Breast epithelium (tissue), 4 donors: ENCODE measurements around the gene SRGAP1. TPM values are rescaled to one million over a fixed set of nuclear protein-coding genes. Genes with fewer than 3 reads are reported as not detected.
A peak's percentile ranks its signal among the peaks of the same experiment; 100 is the strongest.

ENCODE experiments used
- DNase-seq, 2 donors: peaks; one replicate each; pipeline ENCODE4 v3.0.0-alpha.2; 2019; ENCODE audit warnings: low spot score in 2 of 2
- H3K27ac ChIP-seq, 2 donors: fragments of 200-600 bp; sonication (generic) in 1 of 2; one replicate each; pipeline ENCODE4 v1.5.1; 2016 to 2019; ENCODE audit warnings: mild to moderate bottlenecking in 1 of 2
- H3K27me3 ChIP-seq, 2 donors: fragments of 200-600 bp; sonication (generic) in 1 of 2; one replicate each; pipeline versions ENCODE4 v1.5.1 to v1.6.0; 2017 to 2019; ENCODE audit warnings: control low read depth in 1 of 2, mild to moderate bottlenecking in 1 of 2
- H3K36me3 ChIP-seq: fragments of 200-600 bp; one replicate; pipeline ENCODE4 v1.5.1; 2019
- H3K4me1 ChIP-seq, 2 donors: fragments of 200-600 bp; sonication (generic); one replicate each; pipeline ENCODE4 v1.5.1; 2016 to 2019; ENCODE audit warnings: control low read depth in 1 of 2
- H3K4me3 ChIP-seq, 3 donors: fragments of 200-600 bp; sonication (generic); 1 replicate in 2 of 3; 2 replicates in 1 of 3; pipeline ENCODE4 v1.5.1; 2016 to 2019; ENCODE audit warnings: mild to moderate bottlenecking in 3 of 3, moderate library complexity in 2 of 3
- H3K9me3 ChIP-seq, 2 donors: fragments of 200-600 bp; sonication (generic) in 1 of 2; one replicate each; pipeline ENCODE4 v1.5.1; 2016 to 2019; ENCODE audit warnings: control low read depth in 1 of 2
- CTCF ChIP-seq, 3 donors: fragments of 450-650 bp; IDR thresholded peaks; one replicate each; pipeline ENCODE4 v1.5.1; 2016 to 2017; ENCODE audit warnings: antibody characterized with exemption in 3 of 3, mild to moderate bottlenecking in 3 of 3, moderate library complexity in 3 of 3
- POLR2A ChIP-seq: fragments of 450-650 bp; IDR thresholded peaks from one replicate; pipeline ENCODE4 v1.6.1; 2016; ENCODE audit warnings: antibody characterized with exemption, mild to moderate bottlenecking, moderate library complexity
- POLR2AphosphoS5 ChIP-seq, 3 donors: sonication (generic); formaldehyde crosslinking; IDR thresholded peaks; one replicate each; pipeline ENCODE4 v1.6.1; 2017; ENCODE audit warnings: antibody characterized with exemption in 3 of 3
- intact Hi-C: fragments of 100-400 bp; cut with DNase I; formaldehyde crosslinking; loops from one replicate; pipeline ENCODE4 v1.15.1; 2023; ENCODE audit warnings: low total_unique reads
- total RNA-seq, 3 donors: library from RNA; depleted of rRNA; stranded (reverse); fragments of >200 nt; gene quantifications; one replicate each; pipeline ENCODE4 v1.1.0, GENCODE V29; 2016

The SRGAP1 gene
- total RNA-seq, 3 donors from 2014 or later: 20.3 to 58.7 (median 29.3) TPM

- H3K27ac ChIP-seq: no peak overlapping the region
- intact Hi-C loops: loop anchor here (10.0 kb wide), 1 partner anchor 248 kb away; the partner anchor contains the start of gene SRGAP1
- H3K4me3 ChIP-seq: no peak overlapping the region
- H3K36me3 ChIP-seq: no peaks in the 10 kb centered on the region
- peaks cover 0 to 15% of the 10 kb centered on the region in 2 donors for H3K4me1 ChIP-seq
- no peak for TF ChIP-seq POLR2A
- no peak for TF ChIP-seq CTCF (IDR thresholded peaks at IDR 0.05)
- no peak for TF ChIP-seq POLR2AphosphoS5 (IDR thresholded peaks at IDR 0.05)
- no peaks in the 10 kb centered on the region for H3K9me3 ChIP-seq
- no peaks in the 10 kb centered on the region for H3K27me3 ChIP-seq
- DNase-seq: no peak
These were observed 248.2 kb downstream of the SRGAP1 start for GRCh38 chr12:64092507-64093196.

- H3K36me3 ChIP-seq: no peaks in the 10 kb centered on the region
- DNase-seq: no peak
- H3K4me3 ChIP-seq: no peak overlapping the region
- no peaks in the 10 kb centered on the region for H3K9me3 ChIP-seq
- peak overlapping the region in 1 of 2 donors; percentile 10 for H3K27ac ChIP-seq
- no peaks in the 10 kb centered on the region for H3K27me3 ChIP-seq
- intact Hi-C loops: loop anchor here (10.0 kb wide), 1 partner anchor 249 kb away; the partner anchor contains the start of gene SRGAP1
- TF ChIP-seq POLR2AphosphoS5 (IDR thresholded peaks at IDR 0.05) (no peak), POLR2A (no peak)
- H3K4me1 ChIP-seq: peaks cover 0 to 11% of the 10 kb centered on the region in 2 donors
These were observed 249.2 kb downstream of the SRGAP1 start for GRCh38 chr12:64093689-64094088.

- Histone ChIP-seq H3K36me3 (no peaks in the 10 kb centered on the region), H3K9me3 (no peaks in the 10 kb centered on the region), H3K27me3 (no peaks in the 10 kb centered on the region), H3K4me3 (no peak overlapping the region), H3K4me1 (peaks cover 6 to 7% of the 10 kb centered on the region in 2 donors), H3K27ac (peak overlapping the region; percentile 66 to 67)
- intact Hi-C loops: loop anchor here (10.0 kb wide), 1 partner anchor 253 kb away; the partner anchor contains the start of gene SRGAP1
- no peak for TF ChIP-seq POLR2AphosphoS5 (IDR thresholded peaks at IDR 0.05)
- TF ChIP-seq CTCF (IDR thresholded peaks at IDR 0.05): no peak
- TF ChIP-seq POLR2A: no peak
- DNase-seq: peak in 1 of 2 donors; percentile 32
These were observed 253.0 kb downstream of the SRGAP1 start for GRCh38 chr12:64097366-64098105.

- TF ChIP-seq POLR2AphosphoS5 (IDR thresholded peaks at IDR 0.05): no peak
- no peak for TF ChIP-seq POLR2A
- TF ChIP-seq CTCF (IDR thresholded peaks at IDR 0.05): no peak
- Histone ChIP-seq H3K4me3 (no peak overlapping the region), H3K27me3 (no peaks in the 10 kb centered on the region), H3K36me3 (no peaks in the 10 kb centered on the region), H3K27ac (peak overlapping the region; percentile 72 to 74), H3K4me1 (peaks cover 7 to 8% of the 10 kb centered on the region in 2 donors), H3K9me3 (no peaks in the 10 kb centered on the region)
- intact Hi-C loops: loop anchor here (10.0 kb wide), 1 partner anchor 254 kb away; the partner anchor contains the start of gene SRGAP1
- no peak for DNase-seq
These were observed 254.3 kb downstream of the SRGAP1 start for GRCh38 chr12:64098709-64099354.

GRCh38 chr12:64099397-64099796 lies 254.9 kb downstream of the SRGAP1 start:
- no peaks in the 10 kb centered on the region for H3K9me3 ChIP-seq
- H3K4me1 ChIP-seq: peaks cover 7 to 14% of the 10 kb centered on the region in 2 donors
- intact Hi-C loops: loop anchor here (10.0 kb wide), 1 partner anchor 255 kb away; the partner anchor contains the start of gene SRGAP1
- TF ChIP-seq POLR2AphosphoS5 (IDR thresholded peaks at IDR 0.05) (peak in 1 of 3 donors; percentile 51), POLR2A (no peak), CTCF (IDR thresholded peaks at IDR 0.05) (no peak)
- no peaks in the 10 kb centered on the region for H3K36me3 ChIP-seq
- peak in 1 of 2 donors; percentile 55 for DNase-seq
- peak overlapping the region; percentile 72 to 74 for H3K27ac ChIP-seq
- no peak overlapping the region for H3K4me3 ChIP-seq
- no peaks in the 10 kb centered on the region for H3K27me3 ChIP-seq
